Endothelial cell of umbilical vein (primary cell): ENCODE measurements around the gene ELMO2.

Experiments used
- EZH2 ChIP-seq: IDR thresholded peaks from 2 replicates; pipeline ENCODE4 v1.6.1; 2012; ENCODE audit warnings: borderline replicate concordance, low read depth, mild to moderate bottlenecking, moderate library complexity, low read length, inconsistent platforms; ENCODE audit not compliant: severe bottlenecking
- GATA2 ChIP-seq: IDR thresholded peaks from 2 replicates; pipeline ENCODE4 v1.7.0; 2011; ENCODE audit warnings: low read depth, mild to moderate bottlenecking, moderate library complexity, mixed read lengths, low read length; ENCODE audit not compliant: insufficient read length, insufficient read depth
- MYC ChIP-seq: IDR thresholded peaks from one replicate; pipeline ENCODE4 v1.6.1; 2011; ENCODE audit warnings: mild to moderate bottlenecking, low read depth, low read length
- POLR2AphosphoS5 ChIP-seq: IDR thresholded peaks from 2 replicates; pipeline ENCODE4 v1.6.1; 2012; ENCODE audit warnings: low read depth, mild to moderate bottlenecking, control low read depth, low read length, moderate library complexity; ENCODE audit not compliant: insufficient read depth
- TF ChIP-seq, protein P1 (sequence below), 2 donors: IDR thresholded peaks; 1 replicate in 1 of 2; 2 replicates in 1 of 2; pipeline ENCODE4 v1.5.1; 2011; ENCODE audit warnings: low read length in 2 of 2, mild to moderate bottlenecking in 2 of 2, moderate library complexity in 2 of 2, control low read depth in 1 of 2, inconsistent platforms in 1 of 2, low read depth in 1 of 2; ENCODE audit not compliant: insufficient read depth in 1 of 2; ENCODE audit errors: extremely low read depth in 1 of 2
- TF ChIP-seq, protein P2 (sequence below): IDR thresholded peaks from 2 replicates; pipeline ENCODE4 v1.6.1; 2011; ENCODE audit not compliant: insufficient read depth, insufficient read length

DNA sequence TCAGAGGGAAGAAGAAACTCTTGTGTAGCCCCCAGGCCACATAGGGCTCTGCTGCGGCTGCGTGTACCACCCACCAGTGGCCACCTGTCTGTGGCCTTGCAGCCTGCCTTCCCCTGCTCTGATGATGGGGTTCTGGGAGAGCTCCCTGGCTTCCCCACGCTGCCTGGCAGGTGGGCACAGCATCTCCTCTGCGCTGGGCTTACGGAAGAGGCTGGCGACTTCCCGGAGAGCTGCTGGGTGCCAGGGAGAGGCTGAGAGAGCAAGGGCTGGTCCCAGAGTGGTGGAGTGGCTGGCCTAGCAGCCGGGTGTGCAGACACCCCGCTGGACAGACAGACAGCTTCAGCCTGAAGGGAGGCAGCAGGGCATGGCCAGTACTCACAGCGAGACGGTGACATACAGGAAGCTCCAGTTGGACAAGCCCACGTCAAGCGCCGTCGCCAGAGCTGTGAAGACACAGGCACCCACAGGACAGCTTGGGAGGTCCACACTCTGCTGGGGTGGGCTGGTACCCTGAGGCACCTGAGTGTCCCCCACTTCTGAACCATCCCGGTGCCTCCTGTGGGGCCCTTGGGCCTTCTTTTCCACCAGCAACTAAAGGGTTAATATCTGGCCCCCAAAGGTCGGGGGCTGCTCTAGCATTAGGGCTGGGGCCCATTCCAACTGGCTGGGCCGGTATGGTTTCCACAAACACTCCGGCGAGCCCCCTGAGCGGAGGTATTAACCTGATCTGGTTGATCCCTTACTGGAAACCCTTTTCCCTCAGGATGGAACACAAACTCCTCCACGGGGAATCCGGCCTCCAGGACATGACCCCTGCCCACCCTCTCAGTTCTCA lies 50.0 kb downstream of the ELMO2 start:
- TF ChIP-seq, protein P1, sequence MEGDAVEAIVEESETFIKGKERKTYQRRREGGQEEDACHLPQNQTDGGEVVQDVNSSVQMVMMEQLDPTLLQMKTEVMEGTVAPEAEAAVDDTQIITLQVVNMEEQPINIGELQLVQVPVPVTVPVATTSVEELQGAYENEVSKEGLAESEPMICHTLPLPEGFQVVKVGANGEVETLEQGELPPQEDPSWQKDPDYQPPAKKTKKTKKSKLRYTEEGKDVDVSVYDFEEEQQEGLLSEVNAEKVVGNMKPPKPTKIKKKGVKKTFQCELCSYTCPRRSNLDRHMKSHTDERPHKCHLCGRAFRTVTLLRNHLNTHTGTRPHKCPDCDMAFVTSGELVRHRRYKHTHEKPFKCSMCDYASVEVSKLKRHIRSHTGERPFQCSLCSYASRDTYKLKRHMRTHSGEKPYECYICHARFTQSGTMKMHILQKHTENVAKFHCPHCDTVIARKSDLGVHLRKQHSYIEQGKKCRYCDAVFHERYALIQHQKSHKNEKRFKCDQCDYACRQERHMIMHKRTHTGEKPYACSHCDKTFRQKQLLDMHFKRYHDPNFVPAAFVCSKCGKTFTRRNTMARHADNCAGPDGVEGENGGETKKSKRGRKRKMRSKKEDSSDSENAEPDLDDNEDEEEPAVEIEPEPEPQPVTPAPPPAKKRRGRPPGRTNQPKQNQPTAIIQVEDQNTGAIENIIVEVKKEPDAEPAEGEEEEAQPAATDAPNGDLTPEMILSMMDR (IDR thresholded peaks at IDR 0.05; ENCODE audit: extremely low read depth in 1 of 2, insufficient read depth in 1 of 2, low read depth in 1 of 2, low read length in 2 of 2) = no peak
- no peak for TF ChIP-seq GATA2
- TF ChIP-seq EZH2 = no peak
- TF ChIP-seq, protein P2, sequence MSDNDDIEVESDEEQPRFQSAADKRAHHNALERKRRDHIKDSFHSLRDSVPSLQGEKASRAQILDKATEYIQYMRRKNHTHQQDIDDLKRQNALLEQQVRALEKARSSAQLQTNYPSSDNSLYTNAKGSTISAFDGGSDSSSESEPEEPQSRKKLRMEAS = no peak
- no peak for TF ChIP-seq POLR2AphosphoS5
- TF ChIP-seq MYC = no peak
